ENCODE data around the gene FAM118B.

- TF ChIP-seq MAX (IDR thresholded peaks at IDR 0.05; ENCODE audit: low read depth, low read length): no peak
- TF ChIP-seq CTCF (IDR thresholded peaks at IDR 0.05; ENCODE audit: low read depth, low read length): no peak
- no peak for TF ChIP-seq POLR2A (IDR thresholded peaks at IDR 0.05; ENCODE audit: extremely low read depth, insufficient read length)
- TF ChIP-seq MYC (IDR thresholded peaks at IDR 0.05; ENCODE audit: low read depth, low read length): no peak
These were observed 38.3 kb upstream of the FAM118B start for GRCh38 chr11:126173257-126173656.
